H1 (cell line): Measurements from ENCODE around the gene TAPBPL. TPM values are rescaled to one million over a fixed set of nuclear protein-coding genes. Genes with fewer than 3 reads are reported as not detected.
"Not testable (repeated sequence)": the region's sequence is repeated elsewhere in the genome, so short reads cannot be mapped to it uniquely, and the experiment has no call there.

Experiments used
- CTCF ChIA-PET: fragments of 300-600 bp; sonication (Branson Sonifier 250); formaldehyde crosslinking; loops from one replicate; lab custom pipeline; 2021; ENCODE audit not compliant: partially characterized antibody; lab: Charles Lee
- POLR2A ChIA-PET: fragments of 300-600 bp; sonication (Branson Sonifier 250); formaldehyde crosslinking; loops from one replicate; lab custom pipeline; 2021; ENCODE audit warnings: inconsistent platforms; ENCODE audit not compliant: partially characterized antibody; lab: Charles Lee
- DNase-seq, 2 experiments: peaks; one replicate each; pipeline versions ENCODE4 v3.0.0 to v3.0.0-alpha.2; 2010 to 2022; ENCODE audit warnings: low spot score in 2 of 2, low read depth in 1 of 2, mixed read lengths in 1 of 2
- FAIRE-seq: peaks from 2 replicates; lab custom pipeline; 2011; peaks lifted over from hg19 to GRCh38; lab: Jason Lieb, UNC
- H2AFZ ChIP-seq: 2 replicates; pipeline ENCODE4 v1.8.1; 2012; ENCODE audit warnings: low read length, inconsistent platforms
- H2AK5ac ChIP-seq: 2 replicates; pipeline ENCODE4 v1.6.1; 2013; ENCODE audit warnings: low read depth, low read length
- H2BK120ac ChIP-seq: replicated peaks from 2 replicates; pipeline ENCODE3; 2013; ENCODE audit warnings: low read depth, low read length, inconsistent platforms
- H2BK12ac ChIP-seq: 2 replicates; pipeline ENCODE4 v1.6.1; 2013; ENCODE audit warnings: low read depth, low read length
- H2BK15ac ChIP-seq: 2 replicates; pipeline ENCODE4 v1.6.1; 2013; ENCODE audit warnings: low read length
- H2BK20ac ChIP-seq: 2 replicates; pipeline ENCODE4 v1.6.1; 2013; ENCODE audit warnings: low read length
- H2BK5ac ChIP-seq: 2 replicates; pipeline ENCODE4 v1.6.1; 2013; ENCODE audit warnings: low read depth, low read length
- H3K14ac ChIP-seq: 2 replicates; pipeline ENCODE4 v1.6.1; 2013; ENCODE audit warnings: inconsistent platforms; ENCODE audit not compliant: insufficient read length
- H3K18ac ChIP-seq: 2 replicates; pipeline ENCODE4 v1.6.1; 2013; ENCODE audit warnings: low read length; ENCODE audit errors: extremely low read depth
- H3K23ac ChIP-seq: 2 replicates; pipeline ENCODE4 v1.6.1; 2013; ENCODE audit warnings: inconsistent platforms; ENCODE audit not compliant: insufficient read length
- H3K23me2 ChIP-seq: 2 replicates; pipeline ENCODE4 v1.6.1; 2013; ENCODE audit warnings: low read depth, low read length
- H3K27ac ChIP-seq: 2 replicates; pipeline ENCODE4 v1.6.1; 2011; ENCODE audit warnings: low read depth, low read length, inconsistent platforms
- H3K27me3 ChIP-seq, 4 experiments: replicated peaks in 1 of 4; 1 replicate in 1 of 4; 2 replicates in 3 of 4; pipeline versions ENCODE4 v1.6.1 to v1.8.1; 2011 to 2013; ENCODE audit warnings: low read length in 3 of 4, mild to moderate bottlenecking in 3 of 4, inconsistent platforms in 2 of 4, mixed read lengths in 2 of 4, moderate library complexity in 1 of 4; ENCODE audit not compliant: control insufficient read depth in 3 of 4, insufficient read depth in 3 of 4; ENCODE audit errors: extremely low read depth in 1 of 4
- H3K36me3 ChIP-seq, 4 experiments: 2 replicates each; pipeline versions ENCODE4 v1.6.1 to v1.8.1; 2011 to 2013; ENCODE audit warnings: mild to moderate bottlenecking in 4 of 4, low read length in 3 of 4, moderate library complexity in 2 of 4, control low read depth in 1 of 4, inconsistent platforms in 1 of 4; ENCODE audit not compliant: insufficient read depth in 4 of 4, control insufficient read depth in 2 of 4
- H3K4ac ChIP-seq: replicated peaks from 2 replicates; pipeline ENCODE3; 2013; ENCODE audit warnings: low read length, low read depth, mixed read lengths, inconsistent platforms; ENCODE audit not compliant: insufficient read length
- H3K4me1 ChIP-seq, 4 experiments: replicated peaks in 1 of 4; 1 replicate in 1 of 4; 2 replicates in 3 of 4; pipeline versions ENCODE4 v1.6.1 to v1.8.1; 2011 to 2013; ENCODE audit warnings: low read length in 3 of 4, inconsistent platforms in 2 of 4, mixed read lengths in 1 of 4; ENCODE audit not compliant: insufficient read depth in 4 of 4, control insufficient read depth in 3 of 4
- H3K4me2 ChIP-seq, 2 experiments: 2 replicates each; pipeline versions ENCODE4 v1.6.1 to v1.8.1; 2011 to 2013; ENCODE audit warnings: low read depth in 2 of 2, low read length in 2 of 2, control low read depth in 1 of 2, inconsistent platforms in 1 of 2, mild to moderate bottlenecking in 1 of 2; ENCODE audit not compliant: insufficient read depth in 1 of 2
- H3K4me3 ChIP-seq, 4 experiments: fragments of 200-600, 300-600 bp in 1 of 4; sonication (generic), shearing (Covaris generic), sonication (Bioruptor Twin) in 1 of 4; 2 replicates each; pipeline versions ENCODE4 v1.5.1 to v1.8.1; 2011 to 2016; ENCODE audit warnings: low read length in 4 of 4, low read depth in 3 of 4, control low read depth in 2 of 4, inconsistent platforms in 2 of 4, mild to moderate bottlenecking in 2 of 4, mixed read lengths in 1 of 4, moderate library complexity in 1 of 4; ENCODE audit not compliant: insufficient read depth in 2 of 4; ENCODE audit errors: extremely low read depth in 1 of 4
- H3K56ac ChIP-seq: replicated peaks from 2 replicates; pipeline ENCODE3; 2013; ENCODE audit warnings: low read depth, mild to moderate bottlenecking, mixed read lengths, low read length, inconsistent platforms; ENCODE audit not compliant: insufficient read length
- H3K79me1 ChIP-seq: 2 replicates; pipeline ENCODE4 v1.6.1; 2013; ENCODE audit warnings: low read depth, low read length, control low read depth
- H3K79me2 ChIP-seq, 2 experiments: 2 replicates each; pipeline versions ENCODE4 v1.6.1 to v1.8.1; 2012 to 2013; ENCODE audit warnings: low read length in 2 of 2, mild to moderate bottlenecking in 2 of 2, inconsistent platforms in 1 of 2; ENCODE audit not compliant: insufficient read depth in 2 of 2, control insufficient read depth in 1 of 2
- H3K9ac ChIP-seq, 4 experiments: replicated peaks in 1 of 4; 1 replicate in 1 of 4; 2 replicates in 3 of 4; pipeline versions ENCODE4 v1.6.1 to v1.8.1; 2011 to 2013; ENCODE audit warnings: low read depth in 3 of 4, low read length in 3 of 4, control low read depth in 2 of 4, mild to moderate bottlenecking in 2 of 4, moderate library complexity in 2 of 4, inconsistent platforms in 1 of 4; ENCODE audit errors: extremely low read depth in 1 of 4
- H3K9me3 ChIP-seq, 2 experiments: 2 replicates each; pipeline versions ENCODE4 v1.6.1 to v1.8.1; 2012 to 2013; ENCODE audit warnings: mild to moderate bottlenecking in 2 of 2, moderate library complexity in 2 of 2, control low read depth in 1 of 2, inconsistent platforms in 1 of 2, low read depth in 1 of 2, low read length in 1 of 2, mixed read lengths in 1 of 2; ENCODE audit not compliant: insufficient read depth in 2 of 2
- H4K20me1 ChIP-seq, 2 experiments: replicated peaks in 1 of 2; 2 replicates each; pipeline versions ENCODE3 to v1.8.1; 2011 to 2013; ENCODE audit warnings: inconsistent platforms in 2 of 2, low read length in 2 of 2, mild to moderate bottlenecking in 1 of 2; ENCODE audit not compliant: insufficient read depth in 2 of 2, control insufficient read depth in 1 of 2
- H4K5ac ChIP-seq: 2 replicates; pipeline ENCODE4 v1.6.1; 2013; ENCODE audit warnings: low read length, low read depth, mixed read lengths, inconsistent platforms; ENCODE audit not compliant: insufficient read length
- H4K8ac ChIP-seq: 2 replicates; pipeline ENCODE4 v1.8.0; 2013; ENCODE audit warnings: mild to moderate bottlenecking, moderate library complexity, low read length, inconsistent platforms; ENCODE audit not compliant: insufficient read depth; ENCODE audit errors: extremely low read depth
- H4K91ac ChIP-seq: replicated peaks from 2 replicates; pipeline ENCODE3; 2013; ENCODE audit warnings: low read length, mixed read lengths, inconsistent platforms; ENCODE audit not compliant: insufficient read length
- WGBS, 2 experiments: shearing (Covaris generic) in 1 of 2; methylation state at CpG; one replicate each; pipeline versions ENCODE4 v1.1.6 to v1.1.7; 2013 to 2015; ENCODE audit warnings: low lambda C conversion rate in 2 of 2, mixed read lengths in 2 of 2, inconsistent platforms in 1 of 2, low coverage in 1 of 2, missing lambda C conversion rate in 1 of 2; ENCODE audit not compliant: insufficient replicate concordance in 2 of 2, insufficient coverage in 1 of 2, insufficient read length in 1 of 2; ENCODE audit errors: extremely low coverage in 1 of 2, missing lambda C conversion rate in 1 of 2; 5-methylcytosine and 5-hydroxymethylcytosine counted together
- polyA plus RNA-seq, 7 experiments: library from polyadenylated mRNA; depleted of rRNA in 3 of 7; stranded (reverse) in 5 of 7; unstranded in 2 of 7; fragments of >200 nt in 5 of 7; fragments of 200-250 nt in 2 of 7; gene quantifications; 1 replicate in 5 of 7; 2 replicates in 1 of 7; 4 replicates in 1 of 7; pipeline versions ENCODE4 v1.2.1 to v1.2.3, GENCODE V29; 2011 to 2013; ENCODE audit warnings: missing spikeins in 2 of 7, mixed read lengths in 2 of 7
- total RNA-seq: library from RNA; stranded (reverse); fragmentation: NEBNext Ultra II Directional; extraction: Animal tissue kit (Norgen Biotek cat#: 25700); gene quantifications from 2 replicates; pipeline ENCODE4 v1.2.1, GENCODE V29; 2021

TAPBPL gene
- total and polyA plus RNA-seq, 2 of the 8 experiments (the other 6 are each of a cell fraction or from before 2014, with no cell fraction given): 0.61 to 1.5 TPM

GRCh38 chr12:6467571-6468282 lies 15.9 kb downstream of the TAPBPL start:
- peaks cover 5 to 26% (median 14%) of the 10 kb centered on the region in 4 experiments; a peak in 6 of 8 replicates for H3K36me3 ChIP-seq
- H3K23ac ChIP-seq, H2BK120ac ChIP-seq, H3K14ac ChIP-seq, H4K5ac ChIP-seq, H3K9me3 ChIP-seq, H3K4me1 ChIP-seq, H3K9ac ChIP-seq, H2BK12ac ChIP-seq, H2BK5ac ChIP-seq, H3K4me3 ChIP-seq, H2AFZ ChIP-seq, H4K91ac ChIP-seq, H3K27ac ChIP-seq, DNase-seq, H3K4me2 ChIP-seq, H2BK20ac ChIP-seq, H3K18ac ChIP-seq, H2AK5ac ChIP-seq, H3K4ac ChIP-seq, FAIRE-seq, H2BK15ac ChIP-seq, H3K27me3 ChIP-seq, H3K56ac ChIP-seq, H3K79me1 ChIP-seq, H4K8ac ChIP-seq: not testable (repeated sequence)
- POLR2A ChIA-PET: interaction anchor here (3.6 to 6.1 kb wide), 4 partner anchors 10 to 140 kb away, joined by 27 to 84 read pairs (median 60); partner anchors contain the start of genes GAPDH and TAPBPL
- H4K20me1 ChIP-seq: peaks cover 0 to 10% of the 10 kb centered on the region in 2 experiments
- peaks cover 12% of the 10 kb centered on the region for H3K23me2 ChIP-seq
- CTCF ChIA-PET: interaction anchor here (1.1 to 1.5 kb wide), 2 partner anchors 43 to 44 kb away, joined by 4 to 8 read pairs; no protein-coding TSS in a partner anchor
- 91% methylated on average over 9 of the region's 9 CpGs; no CpG with 5 or more reads in 1 of the 2 experiments for WGBS, 2 experiments
- H3K79me2 ChIP-seq: peaks cover 0 to 15% of the 10 kb centered on the region in 2 experiments; a peak in 2 of 4 replicates
